Fibroblast of lung (primary cell): ENCODE results near the gene HOXB13.

Source experiments
- EZH2 ChIP-seq: IDR thresholded peaks from 2 replicates; pipeline ENCODE4 v1.5.1; 2012; ENCODE audit warnings: low read length, control low read depth, mild to moderate bottlenecking; ENCODE audit errors: missing control alignments
- TF ChIP-seq, protein P1 (sequence below), 2 donors: IDR thresholded peaks in 1 of 2; conservative IDR thresholded peaks in 1 of 2; 1 replicate in 1 of 2; 2 replicates in 1 of 2; pipeline ENCODE4 v1.5.1; 2011 to 2012; ENCODE audit warnings: low read length in 2 of 2, control low read depth in 1 of 2, inconsistent platforms in 1 of 2, low read depth in 1 of 2, mild to moderate bottlenecking in 1 of 2

DNA sequence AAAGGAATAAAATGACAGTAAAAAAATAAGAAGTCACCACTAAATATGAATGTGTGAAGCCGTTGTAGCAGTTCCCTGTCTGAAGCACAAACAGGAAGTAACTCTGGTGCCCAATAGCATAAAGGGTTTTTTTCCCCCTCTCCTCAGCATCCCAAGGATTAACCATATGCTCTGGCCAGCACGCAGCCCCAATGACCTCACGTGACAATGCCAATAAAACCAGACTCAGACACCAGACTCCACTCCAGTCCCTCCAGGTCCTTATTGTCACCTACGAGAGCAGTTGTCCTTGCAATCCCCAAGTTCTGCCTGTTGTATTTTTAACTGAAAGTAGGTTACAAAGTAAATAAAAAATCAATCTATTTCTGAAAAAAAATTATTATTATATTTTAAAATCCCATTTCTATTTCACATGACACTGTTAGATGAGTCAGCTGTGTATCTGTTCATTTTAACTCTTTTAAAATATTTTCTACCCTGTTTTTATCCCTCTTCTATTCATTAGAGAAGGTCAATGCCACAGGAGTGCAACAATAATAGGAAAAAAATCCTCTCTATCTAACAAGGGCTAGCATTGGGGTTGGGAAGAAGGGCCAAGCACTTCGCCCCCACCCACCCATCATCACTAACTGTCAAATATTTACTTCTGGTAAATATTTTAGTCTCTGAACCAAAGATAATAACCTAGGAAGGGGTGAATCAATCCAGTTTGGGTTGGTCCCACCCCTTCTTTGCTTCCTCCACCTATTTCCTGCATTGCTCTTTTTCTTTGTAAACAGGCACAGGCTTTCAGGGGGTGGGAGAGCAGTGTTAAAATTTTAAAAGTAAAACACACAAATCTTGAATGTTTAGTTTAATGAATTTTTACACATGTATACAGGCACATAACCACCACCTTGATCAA is 12.8 kb downstream of the HOXB13 start:
- TF ChIP-seq EZH2, result no peak
- TF ChIP-seq, protein P1, sequence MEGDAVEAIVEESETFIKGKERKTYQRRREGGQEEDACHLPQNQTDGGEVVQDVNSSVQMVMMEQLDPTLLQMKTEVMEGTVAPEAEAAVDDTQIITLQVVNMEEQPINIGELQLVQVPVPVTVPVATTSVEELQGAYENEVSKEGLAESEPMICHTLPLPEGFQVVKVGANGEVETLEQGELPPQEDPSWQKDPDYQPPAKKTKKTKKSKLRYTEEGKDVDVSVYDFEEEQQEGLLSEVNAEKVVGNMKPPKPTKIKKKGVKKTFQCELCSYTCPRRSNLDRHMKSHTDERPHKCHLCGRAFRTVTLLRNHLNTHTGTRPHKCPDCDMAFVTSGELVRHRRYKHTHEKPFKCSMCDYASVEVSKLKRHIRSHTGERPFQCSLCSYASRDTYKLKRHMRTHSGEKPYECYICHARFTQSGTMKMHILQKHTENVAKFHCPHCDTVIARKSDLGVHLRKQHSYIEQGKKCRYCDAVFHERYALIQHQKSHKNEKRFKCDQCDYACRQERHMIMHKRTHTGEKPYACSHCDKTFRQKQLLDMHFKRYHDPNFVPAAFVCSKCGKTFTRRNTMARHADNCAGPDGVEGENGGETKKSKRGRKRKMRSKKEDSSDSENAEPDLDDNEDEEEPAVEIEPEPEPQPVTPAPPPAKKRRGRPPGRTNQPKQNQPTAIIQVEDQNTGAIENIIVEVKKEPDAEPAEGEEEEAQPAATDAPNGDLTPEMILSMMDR (conservative IDR thresholded peaks at IDR 0.05 in 1 of 2, IDR thresholded peaks at IDR 0.05 in 1 of 2; ENCODE audit: low read depth in 1 of 2, low read length in 2 of 2), result no peak
